ENCODE data around the gene ITGA7.
A peak's percentile ranks its signal among the peaks of the same experiment; 100 is the strongest.

Gene ITGA7

GRCh38 chr12:55717011-55718007 lies 9.6 kb upstream of the ITGA7 start:
- no peak for DNase-seq

GRCh38 chr12:55716582-55716957 lies 8.9 kb upstream of the ITGA7 start:
- no peak for DNase-seq

DNA sequence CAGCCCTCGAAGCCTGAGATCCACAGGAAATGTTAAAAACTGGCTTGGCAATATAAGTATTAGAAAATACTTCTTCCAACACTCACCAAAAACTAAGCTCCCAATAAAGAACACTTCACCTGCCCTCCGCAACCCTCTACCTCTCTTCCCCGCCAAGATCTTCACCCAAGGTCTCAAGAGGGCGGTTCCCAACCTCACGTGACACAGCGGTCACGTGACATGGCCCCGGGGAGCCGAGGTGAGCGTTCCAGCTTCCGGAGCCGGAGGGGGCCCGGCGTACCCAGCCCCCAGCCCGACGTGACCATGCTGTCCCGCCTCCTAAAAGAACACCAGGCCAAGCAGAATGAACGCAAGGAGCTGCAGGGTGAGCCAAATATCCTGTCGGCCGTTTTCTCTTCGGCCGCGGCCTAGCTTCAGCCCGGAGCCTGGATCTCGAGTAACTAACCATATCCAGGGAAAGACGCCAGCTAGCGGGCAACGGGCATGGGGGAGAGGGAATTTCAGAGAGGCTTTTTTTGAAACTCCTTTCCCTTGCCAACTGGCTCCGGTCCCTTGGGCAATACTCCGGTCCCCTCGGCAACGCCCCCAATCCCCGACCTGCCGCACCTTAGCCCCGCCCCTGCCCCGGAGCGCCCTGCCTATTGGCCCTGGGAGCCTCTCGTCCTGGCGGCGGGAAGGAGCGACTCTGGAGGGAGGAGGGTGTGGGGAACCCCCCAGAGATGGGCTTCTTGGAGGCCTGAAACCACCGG lies 8.3 kb upstream of the ITGA7 start, which contains the start of gene BLOC1S1:
Gene BLOC1S1 (plus strand): TSS at position 214 of the 749 bp plus-strand sequence. CDS start 6 bp downstream, at position 220.
- peak; percentile 78 to 93 (median 89) for DNase-seq

DNA sequence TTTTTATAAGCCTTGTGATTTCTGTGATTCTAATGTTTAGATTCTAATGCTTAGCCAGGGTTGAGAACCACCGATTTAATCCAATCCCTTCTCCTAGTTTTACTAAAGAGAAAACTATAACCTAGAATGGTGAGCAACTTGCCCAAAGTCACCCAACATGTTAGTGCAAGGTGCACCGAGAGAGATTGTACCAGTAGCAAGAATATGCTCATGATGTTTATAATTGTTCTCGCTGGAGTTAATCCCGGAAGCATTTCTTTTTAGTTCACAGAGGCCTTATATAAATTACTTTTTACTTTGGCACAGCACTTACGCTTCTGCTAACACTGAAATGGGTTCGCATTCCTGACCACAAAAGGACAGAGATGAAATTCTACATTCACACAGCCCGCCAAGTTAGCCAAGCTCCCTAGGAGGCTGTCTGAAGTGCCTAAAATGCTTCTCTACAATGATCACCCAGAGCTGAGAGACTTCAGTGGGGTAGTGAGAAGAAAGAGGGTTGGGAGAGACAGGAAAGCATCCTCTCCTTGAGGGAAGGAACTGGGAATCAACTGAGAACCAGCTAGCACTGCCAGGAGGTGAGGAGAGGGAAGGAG lies 7.6 kb upstream of the ITGA7 start:
- DNase-seq, result no peak

- no peak for DNase-seq
Measured at GRCh38 chr12:55713721-55714120, 6.0 kb upstream of the ITGA7 start.

DNA sequence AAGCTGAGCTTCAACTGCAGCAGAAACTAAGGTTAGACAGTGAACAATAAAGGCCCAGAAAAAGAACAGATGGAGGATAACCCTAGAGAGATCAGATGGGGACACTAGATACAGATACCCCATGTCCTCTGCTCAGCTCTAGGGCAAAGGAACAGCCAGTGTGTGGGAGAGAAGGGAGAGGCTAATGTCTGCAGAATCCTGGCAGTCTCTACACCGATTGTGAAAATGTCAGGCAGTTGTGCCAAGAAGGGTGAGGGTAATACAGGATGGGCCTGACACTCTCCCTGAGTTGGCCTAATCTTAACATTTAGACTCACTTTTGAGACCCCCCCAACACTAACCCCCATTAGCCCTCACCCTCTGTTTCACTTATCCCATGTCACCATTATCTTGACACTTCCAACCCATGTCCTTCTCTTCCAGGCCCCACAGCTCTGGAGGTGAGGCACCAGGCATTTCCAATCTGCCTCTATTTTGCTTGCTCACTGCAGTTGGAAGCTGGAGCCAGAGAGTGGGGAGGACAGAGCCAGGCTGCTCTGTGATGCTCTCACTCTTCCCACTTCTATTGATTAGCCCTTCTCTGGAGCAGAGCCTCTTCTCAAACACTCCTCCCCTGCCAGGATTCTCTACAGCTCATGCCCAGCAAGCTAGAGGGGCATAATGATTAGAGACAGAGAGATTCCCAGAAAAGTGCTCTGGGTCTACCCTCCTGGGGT lies 5.2 kb upstream of the ITGA7 start:
- no peak for DNase-seq

DNA sequence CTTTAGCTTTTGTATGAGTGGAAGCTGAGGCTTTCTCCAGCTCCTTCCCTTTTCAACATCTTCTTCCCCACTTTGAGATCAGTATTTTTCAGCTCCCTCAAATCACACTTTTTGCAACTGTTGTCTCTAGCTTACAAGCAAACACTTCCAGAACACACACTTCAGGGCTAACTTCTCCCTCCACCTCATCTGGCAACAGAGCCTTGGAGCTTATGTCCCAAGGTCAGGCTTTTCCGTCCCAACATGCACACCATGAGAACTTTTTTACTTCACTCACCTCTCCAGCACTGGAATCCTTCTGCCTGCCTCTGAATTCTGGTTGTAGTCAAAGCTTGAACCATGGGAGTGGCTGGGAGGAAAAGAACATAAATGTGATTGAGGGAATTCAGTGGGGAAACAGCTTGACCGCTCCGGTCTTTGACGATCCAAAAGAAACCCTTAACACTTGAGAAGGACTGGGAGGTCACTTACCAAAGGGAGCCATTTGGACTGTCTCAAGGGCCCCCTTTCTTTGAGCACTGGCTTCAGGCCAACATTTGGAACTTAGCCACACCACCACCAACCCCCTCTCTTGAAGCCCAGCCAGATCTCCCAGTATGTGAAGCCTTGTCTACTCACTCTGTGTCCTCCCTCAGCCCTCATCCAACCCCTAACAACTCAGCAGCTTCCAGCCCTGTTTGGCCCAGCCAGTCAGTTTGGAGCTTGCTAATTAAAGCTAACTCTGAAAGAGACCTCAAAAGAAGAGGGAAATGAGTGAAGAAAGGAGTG lies 4.3 kb upstream of the ITGA7 start:
- DNase-seq, result no peak

DNA sequence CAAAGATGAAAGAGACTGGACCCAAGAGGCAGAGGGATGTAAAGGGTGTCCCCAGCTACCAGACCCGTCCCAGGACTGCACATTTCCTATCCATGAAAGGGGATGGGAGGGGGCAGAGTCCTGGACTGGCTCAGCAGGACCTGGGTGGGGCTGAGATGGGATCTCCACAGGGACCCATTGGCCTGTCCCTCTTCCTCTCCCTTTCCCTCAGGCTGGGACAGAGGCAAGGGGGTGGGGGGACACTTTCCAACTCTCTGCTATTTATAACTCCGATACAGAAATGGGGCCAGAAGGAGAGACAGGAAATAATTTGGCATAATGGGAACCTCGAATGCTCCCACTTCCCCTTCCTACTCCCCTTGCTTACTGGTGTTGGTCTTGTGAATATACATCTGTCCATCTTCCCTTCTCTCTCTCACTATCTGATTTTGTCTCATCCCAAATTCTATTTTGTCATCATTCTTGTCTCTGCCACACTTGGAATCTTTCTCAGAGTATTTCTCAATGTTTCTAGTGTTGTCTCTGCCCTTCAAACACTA lies 1.1 kb upstream of the ITGA7 start:
- no peak for DNase-seq

DNA sequence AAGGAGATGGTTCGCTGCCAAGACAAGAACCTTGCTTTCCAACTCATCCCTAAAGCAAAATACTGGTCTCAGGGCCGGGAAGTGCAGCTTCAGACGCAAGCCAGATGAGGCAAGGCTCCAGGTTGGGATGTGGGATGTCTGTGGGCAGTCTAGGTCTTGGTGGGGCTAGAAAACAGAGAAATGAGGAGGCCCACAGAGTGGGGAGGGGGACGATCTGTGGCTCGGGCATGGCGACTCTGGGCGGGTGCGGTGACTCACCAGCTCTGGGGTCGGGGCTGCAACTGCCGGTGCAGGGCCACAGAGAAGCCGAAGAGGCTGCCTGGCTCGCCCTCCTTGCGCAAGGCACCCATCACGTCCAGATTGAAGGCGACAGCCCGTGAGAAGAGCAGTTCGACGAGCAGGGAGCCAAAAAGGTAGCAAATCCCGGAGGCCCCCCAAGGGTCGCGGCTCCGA lies 459 bp downstream of the ITGA7 start:
- DNase-seq, result peak in 1 of 6 experiments; percentile 25

GRCh38 chr12:55706568-55707218 lies 1.0 kb downstream of the ITGA7 start:
- DNase-seq, result no peak

DNA sequence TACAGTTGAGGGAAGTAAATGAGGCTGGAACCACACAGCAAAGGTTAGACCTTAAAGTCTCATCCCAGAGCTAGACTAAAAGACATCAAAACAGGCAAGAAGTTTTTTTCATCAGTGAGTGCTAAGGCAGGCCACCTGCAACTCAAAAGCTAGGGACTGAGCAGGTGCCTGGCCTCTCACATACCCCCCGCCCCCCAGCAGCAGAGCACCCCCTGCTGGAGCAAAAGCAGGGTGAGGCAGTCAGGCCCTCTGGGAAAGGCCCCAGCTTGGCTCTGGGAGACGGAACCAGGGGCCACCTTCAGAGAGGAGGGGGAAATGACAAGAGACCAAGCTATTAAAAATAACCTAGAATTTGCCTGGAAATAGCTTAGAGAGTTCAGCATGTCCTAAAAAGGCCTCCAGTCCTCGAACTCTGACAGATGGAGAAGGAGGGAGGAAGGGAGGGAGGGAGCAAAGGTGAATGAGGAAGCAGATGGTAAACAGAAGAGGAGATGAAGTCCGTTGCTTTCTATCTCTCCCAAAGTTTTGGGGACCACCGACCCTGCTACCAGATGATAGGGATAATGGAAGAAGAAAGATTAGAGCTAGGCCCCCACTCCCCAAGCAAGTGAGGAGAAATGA lies 1.8 kb downstream of the ITGA7 start:
- no peak for DNase-seq

DNA sequence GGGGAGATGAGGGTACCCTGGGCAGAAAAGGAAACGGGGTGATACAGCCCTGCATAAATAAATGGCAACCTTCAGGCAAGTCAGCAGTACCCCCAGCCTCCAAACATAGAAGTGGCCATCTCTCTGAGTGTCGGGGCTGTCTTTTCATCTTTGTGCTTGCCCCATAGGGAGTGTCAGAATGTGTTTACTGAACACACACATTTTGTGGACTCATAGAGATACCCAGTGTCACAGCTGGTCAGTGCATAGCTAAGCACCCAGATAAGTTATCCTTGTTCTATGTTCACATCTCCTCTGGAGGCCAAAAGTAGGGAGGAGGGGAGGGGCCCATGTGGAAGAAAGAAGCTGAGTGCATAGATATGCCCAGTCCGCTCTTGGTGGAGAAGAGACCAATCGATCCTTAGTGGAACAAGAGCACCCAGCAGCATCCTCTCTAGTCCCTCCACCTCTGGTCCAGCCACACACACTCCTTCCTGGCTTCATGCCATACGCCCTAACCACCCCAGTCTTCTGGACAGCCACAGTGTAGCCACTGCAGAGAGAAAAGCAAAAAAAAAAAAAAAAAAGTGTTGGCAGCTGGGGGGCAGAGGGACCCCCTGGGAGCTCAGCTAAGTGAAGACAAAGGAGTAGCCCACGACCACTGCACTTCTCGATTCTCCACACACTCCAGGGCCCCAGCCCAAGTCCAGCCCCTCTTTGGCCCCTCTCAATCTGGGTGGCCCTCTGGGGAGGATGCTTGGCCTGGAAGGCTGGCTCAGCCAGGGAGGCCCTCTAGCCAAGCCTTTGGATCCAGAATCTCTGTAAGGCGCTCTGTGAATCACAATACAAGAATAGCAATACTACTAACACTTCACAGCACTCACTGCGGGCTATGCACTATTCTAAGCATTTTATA lies 2.6 kb downstream of the ITGA7 start:
- no peak for DNase-seq

GRCh38 chr12:55703901-55704761 lies 3.6 kb downstream of the ITGA7 start:
- no peak for DNase-seq

GRCh38 chr12:55703288-55703687 lies 4.4 kb downstream of the ITGA7 start:
- DNase-seq, result no peak

DNA sequence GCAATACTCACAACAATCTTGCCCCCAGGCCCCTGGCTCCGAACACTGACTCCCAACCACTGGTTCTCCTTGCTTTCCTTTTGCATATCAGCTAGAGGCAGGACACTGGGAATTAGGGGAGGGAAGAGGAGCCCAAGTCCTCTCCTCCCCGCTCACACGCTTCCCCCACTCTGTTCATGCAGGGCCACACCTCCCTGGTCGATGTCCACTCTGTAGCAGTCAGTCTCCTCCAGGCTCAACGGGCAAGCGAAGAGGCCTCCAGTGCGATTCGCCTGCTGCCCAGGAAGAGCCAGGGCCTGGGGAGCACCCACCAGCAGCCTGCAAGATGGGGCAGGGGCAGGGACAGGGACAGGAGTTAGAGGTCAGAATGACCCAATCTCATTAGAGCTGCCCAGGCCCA lies 4.8 kb downstream of the ITGA7 start:
- no peak for DNase-seq

GRCh38 chr12:55700255-55701018 lies 7.3 kb downstream of the ITGA7 start:
- no peak for DNase-seq

GRCh38 chr12:55699471-55700055 lies 8.1 kb downstream of the ITGA7 start:
- DNase-seq, result no peak

Data from stimulated activated naive CD4-positive, alpha-beta T cell (primary cell).